ENCODE data around the gene CALN1.
"Not testable (repeated sequence)": the region's sequence is repeated elsewhere in the genome, so short reads cannot be mapped to it uniquely, and the experiment has no call there.

Gene CALN1

DNA sequence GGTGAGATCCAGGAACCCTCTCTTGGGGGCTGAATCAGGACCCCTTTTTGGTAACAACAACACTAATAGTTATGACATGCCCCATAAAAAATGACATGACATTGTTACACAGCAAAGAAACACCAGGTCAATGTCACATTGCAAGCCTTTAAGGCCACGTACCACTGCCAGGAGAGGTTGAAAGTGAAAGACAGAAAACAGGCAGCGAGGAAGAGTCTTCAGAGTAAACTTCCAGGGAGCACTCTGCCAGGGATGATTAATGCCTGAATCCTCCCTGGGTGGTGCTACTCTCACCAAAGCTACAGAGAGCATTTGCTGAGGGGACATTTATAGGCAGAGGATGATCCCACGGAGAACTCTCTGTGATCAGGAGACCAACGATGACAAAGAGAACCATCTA is 551.6 kb downstream of the CALN1 start:
- no peak for DNase-seq (ENCODE audit: low read depth)

DNA sequence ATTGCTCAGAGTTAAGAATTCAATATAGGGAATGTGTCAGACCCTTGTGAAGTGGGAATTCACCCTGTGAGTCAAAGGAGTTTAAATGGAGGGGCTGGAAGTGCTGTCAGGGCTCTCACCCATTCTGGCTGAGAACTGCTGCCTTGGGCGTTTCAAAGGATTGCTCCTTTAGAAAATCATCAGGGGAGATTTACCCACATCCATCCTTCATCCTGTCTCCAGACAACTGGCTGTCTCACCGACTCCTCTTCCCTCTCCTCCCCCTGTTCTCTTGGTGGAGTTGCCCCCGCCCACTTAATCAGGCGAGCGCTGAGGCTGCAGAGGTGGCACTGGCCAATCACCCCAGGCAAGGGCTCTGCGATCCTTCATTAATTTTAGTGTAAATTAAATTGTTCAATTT is 554.8 kb downstream of the CALN1 start:
- DNase-seq (ENCODE audit: low read depth) = no peak

DNA sequence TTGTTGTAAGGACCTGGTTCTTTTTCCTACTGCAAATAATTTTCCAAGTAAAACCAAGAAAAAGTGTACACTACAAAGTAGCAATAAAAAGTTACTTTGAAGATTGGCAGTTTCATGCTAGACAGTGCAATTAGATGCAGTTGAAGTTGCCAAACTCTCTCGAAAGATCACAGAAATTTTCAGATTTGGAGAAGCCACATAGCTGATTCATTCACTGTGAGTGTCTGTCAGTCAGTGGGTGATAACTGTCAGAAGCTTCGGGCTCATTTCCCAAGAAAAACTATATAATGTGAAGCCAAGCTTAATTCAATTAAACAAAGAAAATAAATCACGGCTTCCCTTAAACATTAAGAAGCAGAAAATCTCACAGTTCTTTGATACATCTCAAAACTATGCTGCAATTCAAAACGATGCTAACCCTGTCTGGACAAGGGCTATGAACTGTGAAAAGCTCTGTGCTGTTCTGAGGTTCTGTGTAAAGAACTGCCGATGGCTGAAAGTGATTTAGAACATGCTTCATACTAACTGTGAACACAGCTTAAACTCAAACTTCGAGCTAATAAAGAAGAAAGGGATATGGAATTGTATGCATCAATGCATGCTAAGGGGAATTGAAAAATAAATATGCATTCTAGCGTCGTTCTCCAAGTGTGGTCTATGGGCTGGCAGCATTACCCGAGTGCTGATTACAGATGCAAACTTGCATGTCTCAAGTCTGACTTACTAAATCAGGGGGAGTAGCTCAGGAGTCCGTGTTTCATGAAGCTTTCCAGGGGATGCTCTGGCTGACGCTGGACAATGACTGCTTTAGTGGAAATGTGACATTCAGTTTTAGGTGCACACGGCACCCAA is 557.4 kb downstream of the CALN1 start:
- DNase-seq (ENCODE audit: low read depth) = no peak

DNA sequence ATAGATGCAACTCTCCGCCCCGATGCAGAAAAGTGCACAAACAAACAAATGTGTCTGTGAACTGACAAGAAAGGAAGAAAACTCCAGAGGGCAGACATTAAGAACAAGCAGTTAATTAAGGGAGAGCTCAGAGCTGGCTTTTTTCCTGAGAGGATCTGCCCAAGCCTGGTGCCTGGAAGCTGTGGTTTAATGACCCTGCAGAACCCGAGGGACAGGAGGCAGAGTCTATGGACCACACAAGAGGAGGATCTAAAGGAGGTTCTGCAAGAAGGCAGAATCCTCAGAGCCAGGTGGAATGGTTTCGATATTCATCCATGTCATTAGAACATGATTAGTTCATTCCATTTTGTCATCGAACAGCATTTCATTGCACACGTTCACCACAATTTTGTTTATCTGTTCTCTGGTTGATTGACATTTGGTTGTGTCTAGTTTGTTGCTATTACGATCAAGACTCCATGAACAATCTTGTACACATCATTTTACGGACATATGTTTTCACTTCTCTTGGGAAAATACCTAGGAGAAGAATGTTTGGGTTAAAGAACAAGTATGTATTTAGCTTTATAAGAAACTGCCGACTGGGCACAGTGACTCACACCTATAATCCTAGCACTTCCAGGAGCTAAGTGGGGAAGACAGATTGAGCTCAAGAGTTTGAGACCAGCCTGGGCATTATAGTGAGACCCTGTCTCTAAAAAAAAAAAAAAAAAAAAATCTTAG is 560.2 kb downstream of the CALN1 start:
- no peak for DNase-seq (ENCODE audit: low read depth)

DNA sequence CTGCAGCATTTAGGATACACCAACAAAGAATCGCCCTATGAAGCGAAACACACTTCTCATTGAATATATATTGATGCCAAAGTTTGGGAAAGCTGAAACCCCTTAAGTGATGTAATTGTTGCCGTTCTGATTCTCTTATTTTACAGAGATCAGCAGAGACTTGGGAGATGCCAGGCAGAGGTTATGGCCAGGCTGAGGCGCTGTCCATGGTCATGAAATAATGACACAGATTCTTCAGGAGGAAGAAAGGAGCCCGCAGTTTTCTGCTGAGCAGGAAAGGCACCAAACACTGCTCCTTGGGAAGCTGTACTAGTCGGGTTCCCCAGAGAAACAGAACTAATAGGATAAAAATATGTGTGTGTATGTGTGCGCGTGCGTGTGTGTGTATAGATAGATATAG is 566.0 kb downstream of the CALN1 start:
- DNase-seq (ENCODE audit: low read depth) = no peak

DNA sequence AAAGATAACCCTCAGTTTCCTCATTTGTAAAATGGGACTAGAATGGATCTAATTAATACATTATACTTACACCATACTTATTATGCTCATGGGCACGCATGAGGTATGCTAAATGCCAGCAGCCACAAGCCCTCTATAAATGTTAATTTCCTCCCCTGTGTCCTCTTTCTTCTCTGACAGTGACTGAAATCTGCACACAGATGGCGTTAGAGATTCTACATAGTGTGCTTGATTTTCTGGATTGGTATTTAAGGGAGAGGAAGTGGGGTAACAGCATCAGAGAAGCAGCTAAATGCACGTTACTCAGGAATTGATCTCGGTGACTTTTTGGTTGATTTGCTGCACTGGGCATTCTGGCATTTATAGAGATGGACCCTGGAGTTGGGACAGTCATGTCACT is 568.5 kb downstream of the CALN1 start:
- DNase-seq (ENCODE audit: low read depth) = no peak

DNA sequence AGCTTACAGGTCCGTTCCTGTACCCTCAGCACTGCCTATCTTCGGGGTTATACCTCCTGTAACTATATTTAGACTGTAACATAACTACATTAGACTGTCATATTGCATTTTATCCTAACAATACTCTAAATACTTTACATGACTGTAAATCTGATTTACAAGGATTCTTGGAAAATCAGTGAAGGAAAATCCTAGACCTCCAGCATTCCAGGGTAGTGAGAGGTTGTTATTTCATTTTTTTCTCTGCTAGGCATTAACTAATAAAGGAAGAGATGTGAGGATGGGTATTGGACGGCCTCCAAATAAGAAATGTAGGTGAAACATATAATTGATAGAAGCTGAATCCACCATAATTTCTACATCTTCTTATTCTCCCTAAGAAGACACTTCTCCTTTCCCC is 569.4 kb downstream of the CALN1 start:
- no peak for DNase-seq (ENCODE audit: low read depth)

DNA sequence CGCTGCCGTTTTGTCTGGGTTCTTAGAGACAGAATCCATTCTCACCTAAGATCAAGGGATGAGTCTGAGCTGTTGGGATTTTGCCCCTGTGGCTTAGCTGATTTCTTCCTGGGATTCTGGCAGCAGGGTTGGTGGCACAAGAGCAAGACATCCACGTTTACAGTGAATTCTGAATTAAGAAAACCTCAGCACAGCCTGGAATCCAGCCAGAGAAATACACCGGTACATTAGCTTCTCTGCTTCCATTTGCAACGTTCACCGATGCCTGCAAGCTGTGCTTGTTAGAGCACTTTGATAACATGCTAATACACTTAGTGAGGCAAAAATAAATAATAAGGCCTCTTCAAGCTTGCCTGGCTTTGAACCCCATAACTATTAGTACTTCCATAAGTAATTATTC is 569.8 kb downstream of the CALN1 start:
- no peak for DNase-seq (ENCODE audit: low read depth)

DNA sequence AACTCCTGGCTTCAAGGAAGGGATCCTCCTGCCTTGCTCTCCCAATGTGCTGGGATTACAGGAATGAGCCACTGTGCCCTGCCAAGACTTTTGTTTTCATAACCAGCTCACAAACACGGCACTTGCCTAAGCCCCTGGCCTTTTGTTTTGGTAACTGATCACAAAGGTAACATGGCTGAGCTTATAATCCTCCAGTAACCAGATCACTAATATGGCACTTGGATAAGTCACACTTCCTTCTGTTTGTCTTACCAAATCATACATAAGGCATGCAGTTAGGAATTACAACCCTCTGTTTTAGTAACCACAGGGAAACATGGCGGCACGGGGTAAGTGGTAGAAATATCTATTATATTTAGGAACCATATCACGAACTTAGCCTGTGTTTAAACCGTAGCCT is 577.1 kb downstream of the CALN1 start:
- no peak for DNase-seq (ENCODE audit: low read depth)

DNA sequence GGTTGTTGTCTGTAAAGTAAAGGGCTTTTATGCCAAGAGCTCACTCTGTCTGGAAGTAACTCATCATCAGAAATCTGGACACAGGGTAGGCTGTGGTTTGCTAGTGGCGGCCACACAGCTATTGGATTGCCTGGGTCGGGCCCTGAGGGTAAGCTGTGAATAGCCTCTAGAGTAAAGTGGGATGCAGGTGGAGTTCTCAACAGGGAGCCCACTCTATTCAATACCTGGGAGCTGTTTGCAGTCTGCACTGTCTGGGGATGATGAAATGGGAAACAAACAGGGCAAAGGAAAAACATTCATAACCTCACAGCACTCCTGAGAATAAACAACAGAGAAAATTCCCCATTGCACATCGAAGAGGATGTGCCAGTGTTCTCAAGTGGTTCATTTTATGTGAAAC is 582.6 kb downstream of the CALN1 start:
- no peak for DNase-seq (ENCODE audit: low read depth)

DNA sequence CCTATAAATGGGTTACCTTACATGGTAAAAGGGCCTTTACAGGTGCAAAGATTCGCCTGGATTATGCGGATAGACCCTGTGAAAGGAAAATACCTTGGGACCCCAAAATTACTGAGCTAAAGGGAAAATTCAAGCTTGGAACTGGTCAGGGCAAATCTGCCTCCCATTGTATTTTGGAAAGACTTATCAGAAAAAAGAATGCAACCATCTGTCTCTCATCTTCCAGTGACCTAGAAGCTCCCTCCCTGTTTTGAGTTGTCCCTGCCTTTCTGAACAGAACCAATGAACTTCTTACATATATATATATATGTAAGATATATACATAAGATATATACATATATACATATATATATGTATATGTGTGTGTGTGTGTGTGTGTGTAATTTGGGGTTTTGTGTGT is 583.8 kb downstream of the CALN1 start:
- DNase-seq (ENCODE audit: low read depth) = no peak

DNA sequence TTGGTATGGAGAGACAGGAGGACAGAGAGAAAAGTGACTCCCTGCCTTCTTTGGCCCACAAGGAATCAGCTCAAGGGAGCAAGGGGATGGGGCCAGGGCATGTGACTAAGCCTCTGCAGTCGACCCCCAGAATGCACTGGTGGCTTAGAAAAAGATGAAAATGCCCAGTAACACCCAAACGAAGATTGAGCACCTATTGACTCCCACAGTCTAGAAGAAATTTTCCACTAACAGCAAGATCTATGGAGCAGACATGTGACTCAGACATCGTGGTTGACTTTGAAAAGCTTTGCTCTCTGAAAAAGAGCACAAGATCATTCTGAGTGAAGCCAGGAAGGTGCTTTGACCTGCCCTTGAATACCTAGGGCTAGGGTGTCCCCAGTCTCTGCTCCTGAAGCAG is 586.0 kb downstream of the CALN1 start:
- no peak for DNase-seq (ENCODE audit: low read depth)

DNA sequence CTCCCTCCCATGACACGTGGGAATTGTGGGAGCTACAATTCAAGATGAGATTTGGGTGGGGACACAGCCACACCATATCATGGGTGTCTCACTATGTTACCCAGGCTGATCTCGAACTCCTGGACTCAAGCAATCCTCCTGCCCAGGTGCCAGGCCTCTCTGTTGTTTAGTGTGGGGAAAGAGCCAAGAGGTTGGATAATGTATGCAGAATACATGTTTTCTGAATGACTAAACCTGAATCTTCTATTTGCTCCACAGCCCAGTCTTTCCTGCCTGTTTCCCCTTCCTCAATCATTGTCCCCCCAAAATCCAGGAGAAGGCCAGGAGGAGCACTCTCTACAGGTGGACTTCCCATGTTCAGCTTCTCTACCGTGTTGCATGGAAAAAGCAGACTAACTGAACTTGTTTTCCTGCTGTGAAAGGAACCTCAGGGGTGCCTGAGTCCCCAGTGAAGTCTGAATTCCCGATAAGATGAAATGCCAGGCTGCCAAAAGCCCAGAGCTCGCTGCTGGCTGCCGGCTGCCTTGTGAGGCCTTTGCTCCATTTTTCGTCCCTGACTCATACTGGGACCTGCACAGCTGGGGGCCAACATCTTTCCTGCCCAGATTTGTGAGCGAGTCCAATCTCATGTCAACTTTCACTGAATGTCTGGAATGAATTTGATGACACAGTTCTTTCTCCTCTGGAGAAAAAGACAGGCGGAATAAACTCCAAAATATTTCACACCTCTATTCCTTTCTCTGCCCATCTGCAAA is 588.0 kb downstream of the CALN1 start:
- DNase-seq (ENCODE audit: low read depth) = no peak

DNA sequence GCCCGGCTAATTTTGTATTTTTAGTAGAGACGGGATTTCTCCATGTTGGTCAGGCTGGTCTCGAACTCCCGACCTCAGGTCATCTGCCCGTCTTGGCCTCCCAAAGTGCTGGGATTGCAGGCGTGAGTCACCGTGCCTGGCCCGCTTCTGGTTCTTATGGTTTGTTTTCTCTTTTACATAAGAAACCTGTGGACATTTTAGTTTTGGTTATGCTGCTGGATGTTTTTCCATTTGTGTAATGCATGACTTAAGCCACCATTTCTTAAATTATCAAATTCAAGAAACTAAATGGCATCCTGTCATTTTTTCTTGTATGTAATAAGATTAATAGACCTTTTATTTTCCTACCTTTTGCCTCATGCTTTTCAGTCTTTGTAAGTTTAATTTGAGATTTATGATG is 589.7 kb downstream of the CALN1 start:
- not testable (repeated sequence) for DNase-seq (ENCODE audit: low read depth)

DNA sequence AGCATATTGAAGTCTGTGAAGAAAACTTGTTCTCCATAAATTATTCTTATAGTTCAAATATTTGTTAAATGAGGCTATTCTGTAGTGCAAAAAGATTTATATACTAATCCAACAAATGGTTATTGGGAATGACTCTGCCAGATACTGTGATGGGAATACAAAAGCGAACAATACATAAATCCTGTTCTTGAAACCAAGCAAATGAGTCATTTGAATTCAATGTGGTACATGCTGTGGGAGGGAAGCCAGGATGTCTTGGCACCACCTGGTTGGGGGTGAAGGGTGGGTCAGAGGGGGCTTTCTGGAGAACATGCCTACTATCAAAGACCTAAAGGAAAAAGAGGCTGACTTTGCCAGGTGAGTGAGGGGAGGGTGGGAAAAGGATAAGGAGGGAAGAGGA is 594.2 kb downstream of the CALN1 start:
- DNase-seq (ENCODE audit: low read depth) = no peak

DNA sequence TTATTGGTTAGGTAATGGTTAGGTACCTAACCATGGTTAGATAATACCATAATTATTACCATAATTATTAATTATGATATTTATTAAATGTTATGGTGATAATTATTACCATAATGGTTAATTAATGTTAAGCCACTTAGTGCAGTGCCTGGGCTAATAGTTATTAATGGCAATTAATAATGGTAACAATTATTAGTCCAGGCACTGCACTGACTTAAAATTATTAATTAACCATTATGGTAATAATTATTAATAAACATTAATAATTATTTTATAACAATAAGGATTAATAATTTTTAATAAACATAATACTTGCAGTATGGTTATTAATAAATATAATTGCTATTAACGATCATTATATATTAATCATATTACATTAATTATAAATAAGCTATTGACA is 604.0 kb downstream of the CALN1 start:
- no peak for DNase-seq (ENCODE audit: low read depth)

DNA sequence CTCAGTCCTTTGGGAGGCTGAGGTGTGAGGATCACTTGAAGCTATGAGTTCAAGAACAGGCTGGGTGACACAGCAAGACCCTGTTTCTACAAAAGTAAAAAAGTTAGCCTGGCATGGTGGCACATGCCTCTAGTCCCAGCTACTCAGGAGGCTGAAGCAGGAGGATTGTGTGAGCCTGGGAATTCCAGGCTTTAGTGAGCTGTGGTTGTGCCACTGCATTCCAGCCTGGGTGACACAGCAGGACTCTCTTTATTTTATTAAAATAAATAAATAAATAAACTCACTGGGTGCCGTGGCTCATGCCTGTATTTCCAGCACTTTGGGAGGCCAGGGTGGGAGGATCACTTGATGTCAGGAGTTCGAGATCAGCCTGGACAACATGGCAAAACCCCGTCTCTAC is 607.9 kb downstream of the CALN1 start:
- no peak for DNase-seq (ENCODE audit: low read depth)

DNA sequence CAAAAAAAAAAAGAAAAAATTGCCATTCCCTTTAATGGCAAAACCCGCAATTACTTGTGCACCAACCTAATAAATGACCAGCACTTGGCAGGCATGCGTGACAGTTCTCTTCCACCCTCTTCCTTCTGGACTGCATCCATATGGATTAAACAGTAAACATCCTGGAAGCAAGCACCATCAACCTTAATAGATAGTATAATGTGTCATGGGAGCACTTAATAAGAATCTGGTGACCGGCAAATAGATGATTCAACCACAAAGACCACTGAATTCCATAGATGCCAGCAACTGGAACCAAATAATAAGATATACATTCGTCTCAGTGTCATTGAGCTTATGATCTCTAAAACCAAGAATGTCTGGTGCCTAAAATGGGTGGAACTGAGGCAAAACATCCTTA is 610.2 kb downstream of the CALN1 start:
- no peak for DNase-seq (ENCODE audit: low read depth)

DNA sequence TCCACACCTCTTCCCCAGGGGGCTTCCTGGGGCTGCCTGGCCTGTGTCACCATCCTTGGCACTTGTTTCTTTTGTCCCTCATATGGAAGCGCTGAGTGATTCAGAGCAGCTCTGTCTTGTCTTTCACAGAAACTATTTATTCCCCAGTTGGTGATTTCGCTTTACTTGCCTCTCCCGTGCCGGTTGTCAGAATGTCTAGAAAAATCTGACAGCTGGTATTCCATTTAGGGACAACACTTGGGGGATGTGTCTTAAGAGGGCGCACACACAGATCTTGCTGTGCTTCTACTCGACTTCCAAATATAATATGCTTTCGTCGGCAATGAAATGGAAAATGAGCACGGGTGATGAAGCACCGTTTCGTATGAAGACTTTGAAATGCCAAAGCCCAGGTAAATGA is 611.8 kb downstream of the CALN1 start:
- no peak for DNase-seq (ENCODE audit: low read depth)

DNA sequence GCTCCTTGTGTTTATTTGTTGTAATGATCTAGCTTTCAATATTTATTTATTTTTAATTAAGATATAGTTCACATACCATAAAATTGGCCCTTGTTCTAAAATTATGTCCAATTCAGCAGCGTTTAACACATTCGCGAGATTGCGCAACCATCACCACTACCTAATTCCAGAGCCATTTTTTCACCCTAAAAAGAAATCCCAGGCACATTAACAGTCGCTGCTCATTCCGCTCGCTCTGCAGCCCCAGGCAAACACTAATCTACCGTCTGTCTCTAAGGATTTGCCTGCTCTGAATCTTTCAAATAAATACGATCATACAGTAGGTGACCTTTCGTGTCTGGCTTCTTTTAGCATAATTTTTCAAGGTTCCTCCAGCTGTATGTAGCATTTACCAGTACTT is 616.7 kb downstream of the CALN1 start:
- DNase-seq (ENCODE audit: low read depth) = no peak

DNA sequence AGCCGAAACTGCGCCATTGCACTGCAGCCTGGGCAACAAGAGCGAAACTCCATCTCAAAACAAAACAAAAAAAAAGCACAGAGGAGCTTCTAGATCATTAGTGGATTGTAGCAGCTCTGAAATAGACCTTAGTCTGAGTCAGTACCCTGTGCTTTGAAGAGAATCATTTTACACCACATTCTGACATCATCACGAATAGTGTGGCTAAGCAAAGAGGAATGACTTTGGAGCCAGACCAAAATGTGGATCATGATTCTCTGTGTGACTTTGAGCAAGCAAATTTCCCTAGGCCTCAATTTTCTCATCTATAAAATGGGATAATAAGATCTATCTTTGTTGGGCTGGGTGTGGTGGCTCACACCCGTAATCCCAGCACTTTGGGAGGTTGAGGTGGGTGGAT is 618.9 kb downstream of the CALN1 start:
- no peak for DNase-seq (ENCODE audit: low read depth)

DNA sequence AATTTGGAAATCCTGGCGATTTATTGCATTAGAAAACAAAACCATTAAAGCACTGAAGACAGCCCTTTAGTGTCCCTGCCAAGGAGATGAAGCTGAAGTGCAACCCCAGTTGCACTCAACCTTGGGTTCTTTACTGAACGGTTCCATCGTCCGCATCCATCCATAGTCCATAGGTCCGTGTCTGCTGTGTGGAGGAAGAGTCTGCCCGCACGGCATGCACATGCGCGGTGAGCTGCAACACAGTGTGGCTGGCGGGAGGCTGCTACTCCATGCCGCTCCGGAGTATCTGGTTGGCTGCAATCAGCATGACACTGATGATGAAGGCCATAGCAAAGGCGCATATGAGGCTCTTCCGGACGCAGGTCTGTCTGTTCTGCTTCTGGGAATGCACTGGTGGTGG is 624.6 kb downstream of the CALN1 start:
- no peak for DNase-seq (ENCODE audit: low read depth)

DNA sequence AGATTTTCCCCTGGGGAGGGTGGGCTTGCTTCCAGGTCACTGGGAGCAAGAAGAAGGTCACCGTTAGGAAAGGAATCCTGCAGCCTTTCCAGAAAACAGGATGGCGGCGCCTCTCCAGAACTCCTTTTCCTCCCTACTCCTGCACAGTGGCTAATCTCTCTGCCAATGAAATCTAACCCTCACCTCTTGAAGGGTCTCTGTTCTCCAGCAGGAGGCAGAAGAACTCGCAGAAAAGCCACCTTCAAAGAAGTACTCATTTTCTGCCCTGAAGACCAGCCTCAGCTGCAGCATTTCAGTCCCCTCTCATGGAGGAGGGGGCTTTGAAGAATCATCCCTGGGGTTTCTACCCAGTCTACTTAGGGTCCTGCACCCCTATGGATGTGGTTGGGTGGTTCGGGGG is 626.9 kb downstream of the CALN1 start:
- DNase-seq (ENCODE audit: low read depth) = no peak

All from HS-5 (cell line).